Mesendoderm (in vitro differentiated cells): ENCODE measurements around the gene MTCH2.
A peak's percentile ranks its signal among the peaks of the same experiment; 100 is the strongest.

Experiments
- DNase-seq: peaks from one replicate; pipeline ENCODE4 v3.0.0; 2013
- H2AK5ac ChIP-seq: 2 replicates; pipeline ENCODE4 v1.6.1; 2013; ENCODE audit warnings: low read length, inconsistent platforms
- H2BK120ac ChIP-seq: 2 replicates; pipeline ENCODE4 v1.6.1; 2013; ENCODE audit warnings: low read depth, mild to moderate bottlenecking, low read length, moderate library complexity, mixed read lengths
- H2BK15ac ChIP-seq: replicated peaks from 2 replicates; pipeline ENCODE4 v1.6.1; 2013; ENCODE audit warnings: low read depth, mild to moderate bottlenecking, moderate library complexity
- H2BK5ac ChIP-seq: 2 replicates; pipeline ENCODE4 v1.6.1; 2013; ENCODE audit warnings: low read length, inconsistent platforms
- H3K18ac ChIP-seq: 2 replicates; pipeline ENCODE4 v1.6.1; 2013; ENCODE audit warnings: mild to moderate bottlenecking, low read length, mixed read lengths
- H3K23ac ChIP-seq: one replicate; pipeline ENCODE4 v1.6.1; 2013; ENCODE audit warnings: low read length
- H3K27ac ChIP-seq: 2 replicates; pipeline ENCODE4 v1.5.1; 2013; ENCODE audit warnings: low read depth, mild to moderate bottlenecking, inconsistent platforms, low read length, moderate library complexity
- H3K27me3 ChIP-seq: 2 replicates; pipeline ENCODE4 v1.6.1; 2013; ENCODE audit warnings: low read length, control low read depth, mild to moderate bottlenecking, inconsistent platforms; ENCODE audit not compliant: insufficient read depth, poor library complexity
- H3K36me3 ChIP-seq: 2 replicates; pipeline ENCODE4 v1.6.1; 2013; ENCODE audit warnings: low read length, inconsistent platforms; ENCODE audit not compliant: control insufficient read depth, insufficient read depth
- H3K4ac ChIP-seq: one replicate; pipeline ENCODE4 v1.6.1; 2013; ENCODE audit warnings: low read depth, mild to moderate bottlenecking, low read length, moderate library complexity
- H3K4me1 ChIP-seq: 2 replicates; pipeline ENCODE4 v1.6.1; 2013; ENCODE audit warnings: low read depth, low read length, inconsistent platforms; ENCODE audit not compliant: control insufficient read depth
- H3K4me2 ChIP-seq: 2 replicates; pipeline ENCODE4 v1.6.1; 2013; ENCODE audit warnings: low read length
- H3K4me3 ChIP-seq: 2 replicates; pipeline ENCODE4 v1.5.1; 2013; ENCODE audit warnings: mild to moderate bottlenecking, low read length
- H3K56ac ChIP-seq: one replicate; pipeline ENCODE4 v1.6.1; 2013; ENCODE audit warnings: low read length
- H3K79me1 ChIP-seq: 2 replicates; pipeline ENCODE4 v1.6.1; 2013; ENCODE audit warnings: low read length, inconsistent platforms
- H3K79me2 ChIP-seq: 2 replicates; pipeline ENCODE4 v1.6.1; 2013; ENCODE audit warnings: mild to moderate bottlenecking, low read length; ENCODE audit not compliant: control insufficient read depth, insufficient read depth
- H3K9ac ChIP-seq: 2 replicates; pipeline ENCODE4 v1.6.1; 2013; ENCODE audit warnings: low read length, inconsistent platforms
- H4K5ac ChIP-seq: one replicate; pipeline ENCODE4 v1.6.1; 2013; ENCODE audit warnings: low read length
- H4K8ac ChIP-seq: one replicate; pipeline ENCODE4 v1.6.1; 2013; ENCODE audit warnings: low read depth, mild to moderate bottlenecking, control low read depth, low read length, moderate library complexity
- WGBS: extraction: QIAGEN DNeasy Blood & Tissue Kit; methylation state at CpG from one replicate; pipeline ENCODE4 v1.1.7; 2013; ENCODE audit warnings: low lambda C conversion rate, missing lambda C conversion rate; ENCODE audit not compliant: insufficient coverage; ENCODE audit errors: extremely low coverage; 5-methylcytosine and 5-hydroxymethylcytosine counted together

Gene MTCH2

GRCh38 chr11:47583844-47584243 is 58.5 kb downstream of the MTCH2 start:
- Histone ChIP-seq H3K18ac (no peak overlapping the region), H2BK5ac (no peak overlapping the region), H3K9ac (no peak overlapping the region), H3K79me1 (peaks cover 13% of the 10 kb centered on the region), H3K79me2 (peaks cover 13% of the 10 kb centered on the region), H2AK5ac (no peak overlapping the region), H4K5ac (no peak overlapping the region), H3K27me3 (no peaks in the 10 kb centered on the region), H2BK120ac (no peak overlapping the region), H2BK15ac (no peak overlapping the region), H3K4me3 (no peak overlapping the region), H3K23ac (no peak overlapping the region), H3K36me3 (peaks cover 14% of the 10 kb centered on the region), H3K4me2 (no peak overlapping the region), H3K4ac (no peak overlapping the region), H4K8ac (no peak overlapping the region), H3K56ac (no peak overlapping the region), H3K4me1 (no peaks in the 10 kb centered on the region), H3K27ac (no peak overlapping the region)
- no peak for DNase-seq
- no CpG with 5 or more reads among the region's 5 CpGs for WGBS

GRCh38 chr11:47578524-47579494 is 63.5 kb downstream of the MTCH2 start, which contains the start of the genes KBTBD4 and NDUFS3:
TSS of gene KBTBD4 (minus strand) at chr11:47578970. CDS start at chr11:47578951, 19 bp downstream.
TSS of gene NDUFS3 (plus strand) at chr11:47579074. CDS start at chr11:47579092, 18 bp downstream.
- peaks cover 13% of the 10 kb centered on the region for H3K79me2 ChIP-seq
- peaks cover 2% of the 10 kb centered on the region for H3K4me1 ChIP-seq
- no peak within 1 kb of the TSS for H4K8ac ChIP-seq
- peak within 1 kb of the TSS; percentile 91 for H3K4me3 ChIP-seq
- no peaks in the 10 kb centered on the region for H3K27me3 ChIP-seq
- WGBS = no CpG with 5 or more reads among the region's 72 CpGs
- peak within 1 kb of the TSS; percentile 58 for H3K27ac ChIP-seq
- H3K56ac ChIP-seq = peak within 1 kb of the TSS; percentile 96
- H3K4me2 ChIP-seq = peak within 1 kb of the TSS; percentile 92
- H3K79me1 ChIP-seq = peaks cover 22% of the 10 kb centered on the region
- no peak within 1 kb of the TSS for H2BK120ac ChIP-seq
- H3K4ac ChIP-seq = peak within 1 kb of the TSS; percentile 38
- H2BK5ac ChIP-seq = peak within 1 kb of the TSS; percentile 41
- no peak within 1 kb of the TSS for H3K18ac ChIP-seq
- peak within 1 kb of the TSS; percentile 50 for H4K5ac ChIP-seq
- DNase-seq = peak; percentile 97
- peaks cover 12% of the 10 kb centered on the region for H3K36me3 ChIP-seq
- peak within 1 kb of the TSS; percentile 92 for H3K9ac ChIP-seq
- peak within 1 kb of the TSS; percentile 95 for H3K23ac ChIP-seq
- H2BK15ac ChIP-seq = no peak within 1 kb of the TSS
- peak within 1 kb of the TSS; percentile 15 for H2AK5ac ChIP-seq

GRCh38 chr11:47577460-47578041 is 64.8 kb downstream of the MTCH2 start:
- no peak overlapping the region for H3K4ac ChIP-seq
- no peak overlapping the region for H2BK15ac ChIP-seq
- H3K4me1 ChIP-seq = peaks cover 2% of the 10 kb centered on the region
- WGBS = no CpG with 5 or more reads among the region's 13 CpGs
- peaks cover 11% of the 10 kb centered on the region for H3K36me3 ChIP-seq
- no peak overlapping the region for H2BK5ac ChIP-seq
- H2AK5ac ChIP-seq = no peak overlapping the region
- H3K18ac ChIP-seq = no peak overlapping the region
- no peak overlapping the region for H2BK120ac ChIP-seq
- peak overlapping the region; percentile 37 for H3K9ac ChIP-seq
- no peak overlapping the region for H3K27ac ChIP-seq
- peaks cover 13% of the 10 kb centered on the region for H3K79me2 ChIP-seq
- peak; percentile 30 for DNase-seq
- peaks cover 24% of the 10 kb centered on the region for H3K79me1 ChIP-seq
- no peak overlapping the region for H3K4me2 ChIP-seq
- no peak overlapping the region for H3K4me3 ChIP-seq
- no peak overlapping the region for H4K8ac ChIP-seq
- H3K23ac ChIP-seq = no peak overlapping the region
- H3K27me3 ChIP-seq = no peaks in the 10 kb centered on the region
- H3K56ac ChIP-seq = no peak overlapping the region
- H4K5ac ChIP-seq = no peak overlapping the region

- no peaks in the 10 kb centered on the region for H3K27me3 ChIP-seq
- no peak overlapping the region for H3K27ac ChIP-seq
- H3K56ac ChIP-seq = no peak overlapping the region
- H3K79me2 ChIP-seq = no peaks in the 10 kb centered on the region
- no peak overlapping the region for H2BK15ac ChIP-seq
- H3K4ac ChIP-seq = no peak overlapping the region
- no peak overlapping the region for H2BK5ac ChIP-seq
- no peak overlapping the region for H2BK120ac ChIP-seq
- H3K23ac ChIP-seq = no peak overlapping the region
- H3K4me1 ChIP-seq = peaks cover 2% of the 10 kb centered on the region
- H3K36me3 ChIP-seq = peaks cover 13% of the 10 kb centered on the region
- H3K9ac ChIP-seq = no peak overlapping the region
- no peak overlapping the region for H4K8ac ChIP-seq
- no peak overlapping the region for H3K4me3 ChIP-seq
- H3K4me2 ChIP-seq = no peak overlapping the region
- no peak overlapping the region for H3K18ac ChIP-seq
- DNase-seq = no peak
- WGBS = no CpG with 5 or more reads among the region's 11 CpGs
- no peak overlapping the region for H2AK5ac ChIP-seq
- H3K79me1 ChIP-seq = peaks cover 23% of the 10 kb centered on the region
- H4K5ac ChIP-seq = no peak overlapping the region
Observed at GRCh38 chr11:47573321-47573720, 69.0 kb downstream of the MTCH2 start.

GRCh38 chr11:47572715-47573255 is 69.6 kb downstream of the MTCH2 start:
- no peak overlapping the region for H3K4me2 ChIP-seq
- H3K9ac ChIP-seq = no peak overlapping the region
- no peak overlapping the region for H3K56ac ChIP-seq
- H4K5ac ChIP-seq = no peak overlapping the region
- no peak overlapping the region for H3K4ac ChIP-seq
- no peak overlapping the region for H2BK15ac ChIP-seq
- no peaks in the 10 kb centered on the region for H3K27me3 ChIP-seq
- H3K4me3 ChIP-seq = no peak overlapping the region
- DNase-seq = no peak
- H2BK5ac ChIP-seq = no peak overlapping the region
- H3K79me1 ChIP-seq = peaks cover 20% of the 10 kb centered on the region
- no peak overlapping the region for H3K23ac ChIP-seq
- no peak overlapping the region for H3K18ac ChIP-seq
- no peaks in the 10 kb centered on the region for H3K4me1 ChIP-seq
- H3K36me3 ChIP-seq = peaks cover 13% of the 10 kb centered on the region
- H3K27ac ChIP-seq = no peak overlapping the region
- H2AK5ac ChIP-seq = no peak overlapping the region
- WGBS = no CpG with 5 or more reads among the region's 8 CpGs
- no peak overlapping the region for H4K8ac ChIP-seq
- no peaks in the 10 kb centered on the region for H3K79me2 ChIP-seq
- no peak overlapping the region for H2BK120ac ChIP-seq
